Occipital lobe (tissue), 2 donors: ENCODE results near the gene COBL. TPM values are rescaled to one million over a fixed set of nuclear protein-coding genes. Genes with fewer than 3 reads are reported as not detected.

ENCODE experiments used
- DNase-seq: peaks from one replicate; lab custom pipeline; 2025; lab: John Stamatoyannopoulos, UW
- total RNA-seq: library from RNA; depleted of rRNA; stranded (reverse); fragments of >200 nt; gene quantifications from one replicate; pipeline ENCODE4 v1.2.3, GENCODE V29; 2014

COBL gene
- total RNA-seq, 1 donor from 2014 or later: 6.4 TPM

DNA sequence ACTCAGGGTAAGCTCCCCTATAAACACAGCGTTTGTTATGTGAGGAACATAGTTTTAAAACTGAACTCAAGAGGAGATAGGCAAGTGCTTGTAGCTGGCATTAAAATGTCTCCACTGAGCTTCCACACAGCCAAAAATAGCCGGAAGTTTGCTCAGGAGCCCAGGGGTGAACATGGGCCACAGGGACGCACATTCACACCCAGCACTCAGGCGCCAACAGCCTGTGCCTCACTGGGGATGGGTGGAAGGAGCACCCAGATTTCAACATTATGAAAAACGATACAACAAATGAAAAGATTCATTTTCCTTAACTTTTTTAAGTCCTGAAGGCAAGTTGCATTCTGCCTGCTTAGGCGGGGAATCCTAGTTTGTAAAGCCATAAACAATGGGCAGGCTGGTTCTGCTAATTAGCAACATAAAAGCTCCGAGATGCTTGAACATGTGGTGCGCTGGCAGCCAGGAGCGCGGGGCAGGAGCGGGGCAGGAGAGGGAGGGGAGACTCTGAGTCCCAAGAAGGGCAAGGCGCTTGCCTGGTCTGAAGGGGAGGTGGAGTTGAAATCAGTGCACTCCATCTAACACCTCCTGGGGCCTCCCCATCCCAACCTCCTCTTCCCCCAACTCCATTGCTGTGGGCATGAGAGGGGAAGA lies 235.9 kb downstream of the COBL start:
- no peak for DNase-seq

DNA sequence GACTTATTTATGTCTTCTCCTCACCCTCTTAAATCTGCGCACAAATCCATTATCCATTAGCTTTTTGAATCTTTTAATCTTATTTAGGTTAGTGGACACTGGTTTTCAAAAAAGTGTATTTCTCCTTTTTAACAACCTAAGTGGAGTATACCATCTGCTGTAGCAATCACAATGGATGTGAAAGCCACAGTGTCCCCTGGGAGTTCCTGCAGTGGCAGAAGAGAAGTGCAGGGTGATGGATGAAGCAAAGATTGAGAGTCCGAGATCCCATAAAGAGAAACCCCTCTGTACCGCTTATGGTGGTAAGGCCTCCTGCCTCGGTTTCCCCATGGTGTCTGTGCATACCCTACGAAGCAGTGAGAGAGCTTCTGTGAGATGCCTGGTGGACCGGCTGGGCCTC lies 236.4 kb downstream of the COBL start:
- no peak for DNase-seq

DNA sequence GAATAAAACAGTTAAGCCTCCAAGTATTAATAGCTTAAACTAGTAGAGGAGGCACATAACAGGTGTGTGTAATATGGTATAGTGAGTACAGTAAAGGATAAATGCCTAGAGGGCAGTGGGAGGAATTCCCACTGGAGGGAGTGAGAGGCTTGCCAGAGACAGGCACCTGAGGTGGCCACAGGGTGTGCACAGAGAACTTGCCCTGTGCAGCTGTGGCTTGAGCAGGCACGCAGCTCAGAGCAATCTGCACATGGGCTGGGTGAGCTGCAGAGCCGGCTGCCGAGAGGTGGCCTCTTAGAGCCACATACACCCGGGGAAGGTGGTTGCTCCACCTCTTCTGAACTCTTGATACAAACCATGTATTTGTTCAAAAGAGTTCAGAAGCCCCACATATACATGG lies 237.1 kb downstream of the COBL start:
- no peak for DNase-seq

DNA sequence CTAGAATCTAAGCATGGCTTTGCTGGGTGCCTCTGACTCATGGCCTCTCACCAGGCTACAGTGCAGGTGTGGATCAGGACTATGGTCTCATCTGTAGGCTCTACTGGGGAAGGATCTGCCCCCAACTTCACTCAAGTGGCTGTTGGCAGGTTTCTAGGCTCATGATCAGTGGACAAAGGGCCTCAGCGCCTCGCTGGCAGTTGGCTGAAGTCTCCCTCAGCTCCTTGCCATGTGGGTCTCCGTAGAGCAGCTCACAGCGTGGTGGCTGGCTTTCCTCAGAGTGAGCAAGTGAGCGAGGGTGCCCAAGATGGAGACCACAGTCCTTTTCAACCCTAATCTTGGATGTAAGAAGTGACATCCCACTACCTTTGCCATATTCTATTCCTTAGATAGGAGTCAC lies 238.0 kb downstream of the COBL start:
- DNase-seq: no peak

DNA sequence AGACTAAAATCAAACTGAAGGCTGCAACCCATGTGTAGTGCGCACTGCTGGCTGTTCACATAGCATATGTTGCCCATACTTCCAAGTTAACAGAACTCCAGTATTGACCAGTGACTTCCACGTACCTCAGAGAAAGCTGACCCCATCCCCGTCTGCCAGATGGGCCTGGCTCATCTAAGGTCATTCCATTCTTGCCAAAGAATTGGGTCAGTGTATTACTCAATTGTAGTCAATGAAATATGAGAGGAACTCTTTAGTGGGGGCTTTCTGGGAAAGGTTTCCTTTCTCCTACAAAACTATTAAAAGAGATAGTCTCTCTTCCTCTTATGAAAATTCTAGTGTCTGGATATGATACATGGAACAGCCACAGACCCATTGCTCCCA lies 238.6 kb downstream of the COBL start:
- no peak for DNase-seq

DNA sequence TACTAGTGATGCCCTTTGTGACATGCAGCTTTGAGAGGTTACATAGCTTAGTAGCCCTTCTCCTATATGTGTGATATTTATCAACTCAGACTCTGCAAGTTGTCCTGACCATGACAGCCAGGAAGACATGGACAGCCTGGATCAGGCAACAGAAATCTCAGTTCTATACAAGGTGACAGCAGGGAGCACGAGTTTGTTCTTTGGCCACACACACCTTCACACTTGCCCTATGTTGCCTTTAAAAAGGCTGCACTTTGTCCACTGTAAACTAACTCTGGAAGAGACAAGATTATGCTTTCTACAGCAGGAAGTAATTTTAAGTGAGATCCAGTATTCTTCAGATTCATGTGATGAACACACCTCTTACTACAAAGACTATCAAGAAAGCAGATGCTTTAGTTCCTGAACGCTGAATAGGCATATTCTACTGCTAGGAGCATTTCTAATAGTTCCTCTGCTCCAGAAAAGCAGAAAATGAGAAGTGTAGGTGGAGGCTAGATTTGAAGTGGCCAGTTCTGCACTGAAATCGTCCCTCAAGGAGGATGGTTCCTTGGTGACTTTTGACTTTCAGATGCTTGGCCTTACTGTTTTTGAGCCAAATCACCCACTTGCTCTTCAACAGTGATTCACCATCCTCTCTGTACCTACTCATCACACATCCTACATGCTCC lies 239.2 kb downstream of the COBL start:
- no peak for DNase-seq

DNA sequence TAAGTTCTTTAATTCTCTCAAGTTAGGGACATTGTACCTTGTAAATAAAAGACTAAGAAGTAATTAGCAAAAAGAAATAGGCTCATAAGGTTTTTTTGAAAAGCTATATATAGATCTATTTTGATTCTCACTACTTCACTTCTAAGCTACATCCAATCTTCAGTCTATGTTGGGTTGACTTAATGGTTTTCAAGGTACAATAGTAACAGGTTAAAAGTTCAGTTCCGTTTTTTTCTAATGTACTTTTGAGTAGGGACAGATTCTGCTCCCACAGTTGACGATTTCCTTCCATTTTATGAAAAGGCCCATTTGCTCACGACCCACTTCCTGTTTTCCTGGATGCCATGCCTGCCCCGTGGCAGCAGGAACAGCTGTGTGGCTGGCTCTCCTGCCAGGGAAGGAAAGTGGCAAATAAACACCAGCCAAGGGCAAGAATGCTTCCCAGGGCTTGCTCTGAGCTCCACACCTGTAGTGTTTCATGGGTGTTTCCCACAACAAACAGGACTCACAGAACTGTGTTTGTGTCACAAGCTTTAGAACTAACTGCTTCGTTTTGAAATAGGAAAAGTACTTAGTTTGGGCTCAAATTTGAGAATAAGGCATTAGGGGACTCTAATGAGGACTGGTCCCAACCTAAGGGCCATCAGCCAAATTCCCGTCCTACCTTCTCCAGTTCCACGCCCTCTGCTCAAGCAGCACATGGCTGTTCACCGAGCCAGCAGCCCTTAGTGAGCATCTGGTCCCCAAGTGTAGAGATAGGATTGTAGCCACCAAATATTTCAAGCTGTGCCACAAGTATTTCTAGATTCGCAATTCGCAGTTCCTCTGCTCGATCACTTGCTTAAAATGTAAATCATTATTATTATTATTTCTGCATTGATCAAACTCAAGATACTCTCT lies 240.7 kb downstream of the COBL start:
- DNase-seq: no peak

DNA sequence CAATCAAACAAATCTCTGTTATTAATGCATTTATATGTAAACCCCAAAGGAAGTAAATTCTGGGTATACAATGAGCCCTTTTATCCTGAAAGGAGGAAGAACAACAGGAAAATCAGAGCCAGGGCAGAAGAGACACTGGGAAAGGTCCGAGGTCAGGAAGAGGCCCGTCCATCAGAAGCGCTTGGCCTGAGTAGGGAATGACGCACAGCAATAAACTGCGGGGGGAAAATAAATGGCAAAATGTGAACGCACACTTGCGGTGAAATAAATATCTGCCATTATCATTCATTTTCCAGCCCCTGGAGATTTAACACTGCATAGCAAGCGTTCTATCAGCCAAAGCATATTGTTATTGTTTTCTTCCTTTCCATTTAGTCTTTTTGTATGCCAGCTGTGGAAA lies 243.4 kb downstream of the COBL start:
- no peak for DNase-seq

- no peak for DNase-seq
These were observed 244.3 kb downstream of the COBL start for GRCh38 chr7:51072281-51072680.

- no peak for DNase-seq
These were observed 245.2 kb downstream of the COBL start for GRCh38 chr7:51071427-51071826.

- no peak for DNase-seq
These were observed 246.5 kb downstream of the COBL start for GRCh38 chr7:51070151-51070550.

DNA sequence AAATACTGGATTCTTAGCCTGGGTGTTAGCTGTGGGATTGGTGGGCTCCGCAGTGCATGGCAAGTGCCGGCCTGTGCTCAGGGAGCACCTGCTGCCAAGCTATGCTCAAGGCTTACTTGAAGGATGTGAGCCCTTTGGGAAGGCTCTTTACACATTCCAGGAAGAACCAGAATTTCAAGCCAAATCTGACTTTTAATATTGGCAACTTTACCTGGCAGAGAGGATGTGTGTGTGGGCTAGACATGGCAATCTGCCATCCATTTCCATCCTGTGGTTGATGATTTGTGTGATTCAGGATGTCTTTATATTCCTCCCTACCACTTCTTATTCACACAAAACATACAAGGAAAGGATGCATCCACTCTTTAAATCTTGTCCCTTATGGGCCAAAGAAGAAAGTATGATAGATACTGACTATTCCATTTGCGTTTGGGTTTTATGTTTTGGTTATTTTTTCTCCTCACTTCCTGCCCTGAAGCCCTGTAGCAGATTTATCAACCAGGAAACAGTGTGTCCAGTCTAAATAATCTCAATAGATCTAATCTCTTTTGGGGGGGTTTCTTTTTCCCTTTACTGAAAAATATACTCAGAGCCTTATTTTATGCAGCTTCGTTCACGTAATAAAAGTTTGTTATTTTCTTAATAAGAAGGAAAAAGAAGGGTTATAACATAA lies 247.1 kb downstream of the COBL start:
- DNase-seq: no peak

GRCh38 chr7:51068401-51068800 lies 248.2 kb downstream of the COBL start:
- no peak for DNase-seq

DNA sequence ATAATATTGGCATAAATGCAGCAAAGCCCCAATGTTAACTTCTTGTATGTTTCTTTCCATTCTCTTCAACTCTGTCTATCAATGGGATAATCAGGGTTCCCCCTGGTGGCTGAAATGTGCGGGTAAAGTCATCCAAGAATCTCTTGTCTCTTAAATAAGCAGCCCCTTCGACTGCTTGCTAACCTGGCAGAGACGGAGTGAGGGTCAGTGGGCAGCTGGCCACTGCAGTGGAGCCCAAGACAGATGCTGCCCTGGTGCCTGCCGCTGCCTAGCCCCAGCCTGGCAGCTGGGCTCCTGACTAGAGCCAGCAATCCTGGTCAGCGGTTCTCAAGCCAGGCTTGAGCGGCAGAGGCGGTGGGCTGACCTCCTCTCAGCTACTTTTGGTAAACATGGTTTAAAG lies 248.9 kb downstream of the COBL start:
- DNase-seq: no peak

DNA sequence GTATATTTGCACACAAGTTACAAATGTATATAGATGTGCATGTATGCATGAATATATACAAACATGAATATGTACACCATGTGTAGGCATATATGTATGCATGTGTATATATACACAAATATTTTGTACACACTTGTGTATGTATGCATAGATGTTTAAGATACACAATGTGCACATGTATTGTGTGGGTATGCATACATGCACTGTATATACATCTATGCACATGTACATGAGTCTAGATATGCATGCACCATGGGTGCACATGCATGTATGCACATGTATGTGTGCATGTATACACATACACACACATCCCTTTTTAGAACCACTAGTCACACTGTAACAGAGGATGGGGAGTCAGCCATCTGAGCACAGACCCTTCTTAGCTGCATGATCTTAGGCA lies 249.4 kb downstream of the COBL start:
- DNase-seq: no peak

- DNase-seq: no peak
These were observed 250.2 kb downstream of the COBL start for GRCh38 chr7:51066405-51066882.

DNA sequence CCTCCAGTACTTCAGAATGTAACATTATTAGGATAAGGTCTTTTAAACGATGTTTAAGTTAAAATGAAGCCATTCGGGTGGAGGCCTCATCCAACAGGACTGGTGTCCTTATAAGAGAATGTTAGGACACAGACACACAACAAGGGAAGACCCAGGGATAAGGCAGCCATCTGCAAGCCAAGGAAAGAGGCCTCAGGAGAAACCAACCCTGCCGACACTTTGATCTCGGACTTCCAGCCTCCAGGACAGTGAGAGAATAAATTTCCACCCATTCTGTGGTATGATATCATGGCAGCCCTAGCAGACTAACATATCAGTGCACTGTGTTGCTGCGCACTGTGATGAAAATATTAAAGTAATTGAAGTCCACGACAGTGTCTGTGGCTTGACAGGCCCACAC lies 250.8 kb downstream of the COBL start:
- no peak for DNase-seq

GRCh38 chr7:51064688-51065087 lies 251.9 kb downstream of the COBL start:
- no peak for DNase-seq

- no peak for DNase-seq
These were observed 254.2 kb downstream of the COBL start for GRCh38 chr7:51062222-51062987.

- no peak for DNase-seq
These were observed 256.1 kb downstream of the COBL start for GRCh38 chr7:51060536-51060935.

DNA sequence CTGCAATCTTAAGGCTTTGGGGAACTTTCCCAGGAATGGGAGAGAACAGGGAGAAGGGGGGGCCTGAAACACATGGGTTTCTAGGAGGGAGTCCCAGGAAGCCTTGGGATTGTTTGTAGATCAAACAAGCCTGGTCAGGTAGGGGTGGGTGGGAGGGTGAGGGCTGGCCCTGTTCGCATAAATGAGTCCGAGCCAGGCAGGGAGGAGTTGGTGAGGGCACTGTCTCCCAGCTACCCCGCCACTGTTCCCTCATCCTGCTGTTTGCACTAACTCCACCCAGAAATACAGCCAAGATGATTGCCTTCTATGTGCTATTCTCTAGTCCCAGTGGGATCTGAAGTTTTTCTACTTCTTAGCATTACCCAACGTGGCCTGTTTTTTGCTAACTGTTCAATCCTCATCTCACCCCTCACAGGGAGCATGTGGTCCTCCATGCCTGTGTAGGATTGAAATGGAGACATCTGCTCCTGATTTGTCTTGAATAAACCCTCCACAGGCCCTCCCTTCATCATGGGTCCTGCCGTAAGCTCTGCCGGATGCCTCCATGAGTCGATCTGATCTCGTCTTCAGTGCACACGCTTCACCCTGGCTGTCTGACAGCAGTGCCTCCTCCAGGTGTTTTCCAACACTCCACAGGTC lies 257.0 kb downstream of the COBL start:
- DNase-seq: no peak
